Astrocyte (in vitro differentiated cells and primary cell): ENCODE measurements around the gene ENHO. TPM values are rescaled to one million over a fixed set of nuclear protein-coding genes. Genes with fewer than 3 reads are reported as not detected.
A peak's percentile ranks its signal among the peaks of the same experiment; 100 is the strongest.

Source experiments
- DNase-seq: peaks from one replicate; pipeline ENCODE4 v3.0.0-alpha.2; 2010; ENCODE audit warnings: low read depth
- FAIRE-seq: peaks from 2 replicates; lab custom pipeline; 2011; peaks lifted over from hg19 to GRCh38; lab: Jason Lieb, UNC
- H2AFZ ChIP-seq: 2 replicates; pipeline ENCODE4 v1.6.0; 2012; ENCODE audit warnings: low read depth, low read length, inconsistent platforms
- H3K27ac ChIP-seq: 2 replicates; pipeline ENCODE4 v1.5.1; 2011; ENCODE audit warnings: low read depth, low read length, inconsistent platforms
- H3K27me3 ChIP-seq: 2 replicates; pipeline ENCODE4 v1.6.0; 2011; ENCODE audit warnings: low read length, inconsistent platforms; ENCODE audit not compliant: insufficient read depth
- H3K36me3 ChIP-seq: 2 replicates; pipeline ENCODE4 v1.5.1; 2011; ENCODE audit warnings: low read length, inconsistent platforms; ENCODE audit not compliant: insufficient read depth
- H3K4me1 ChIP-seq: 2 replicates; pipeline ENCODE4 v1.5.1; 2011; ENCODE audit warnings: low read length, inconsistent platforms; ENCODE audit not compliant: insufficient read depth
- H3K4me2 ChIP-seq: 2 replicates; pipeline ENCODE4 v1.6.0; 2012; ENCODE audit warnings: low read length, inconsistent platforms
- H3K4me3 ChIP-seq: 2 replicates; pipeline ENCODE4 v1.5.1; 2011; ENCODE audit warnings: low read depth, mild to moderate bottlenecking, low read length, inconsistent platforms; ENCODE audit not compliant: insufficient read depth
- H3K79me2 ChIP-seq: 2 replicates; pipeline ENCODE4 v1.6.0; 2012; ENCODE audit warnings: mild to moderate bottlenecking, low read length, inconsistent platforms; ENCODE audit not compliant: insufficient read depth
- H3K9ac ChIP-seq: 2 replicates; pipeline ENCODE4 v1.6.0; 2012; ENCODE audit warnings: mild to moderate bottlenecking, low read length, inconsistent platforms
- H3K9me3 ChIP-seq: 2 replicates; pipeline ENCODE4 v1.5.1; 2012; ENCODE audit warnings: low read depth, mild to moderate bottlenecking, low read length, inconsistent platforms; ENCODE audit not compliant: insufficient read depth
- H4K20me1 ChIP-seq: 2 replicates; pipeline ENCODE4 v1.6.0; 2012; ENCODE audit warnings: low read length, inconsistent platforms; ENCODE audit not compliant: insufficient read depth
- H3K27ac Mint-ChIP-seq: one replicate; pipeline ENCODE4 v1.8.0; 2021; ENCODE audit warnings: mild to moderate bottlenecking, mixed read lengths; ENCODE audit not compliant: unreplicated experiment
- H3K27me3 Mint-ChIP-seq: one replicate; pipeline ENCODE4 v1.8.0; 2021; ENCODE audit warnings: low read depth, mixed read lengths; ENCODE audit not compliant: unreplicated experiment
- H3K36me3 Mint-ChIP-seq: one replicate; pipeline ENCODE4 v1.8.0; 2021; ENCODE audit warnings: low read depth, mixed read lengths; ENCODE audit not compliant: unreplicated experiment
- H3K4me1 Mint-ChIP-seq: one replicate; pipeline ENCODE4 v1.8.0; 2021; ENCODE audit warnings: low read depth, mixed read lengths; ENCODE audit not compliant: unreplicated experiment
- H3K4me3 Mint-ChIP-seq: one replicate; pipeline ENCODE4 v1.8.0; 2021; ENCODE audit warnings: mild to moderate bottlenecking, moderate library complexity, mixed read lengths; ENCODE audit not compliant: unreplicated experiment
- H3K9me3 Mint-ChIP-seq: one replicate; pipeline ENCODE4 v1.8.0; 2021; ENCODE audit warnings: mild to moderate bottlenecking, mixed read lengths; ENCODE audit not compliant: unreplicated experiment
- EZH2 ChIP-seq: IDR thresholded peaks from 2 replicates; pipeline ENCODE4 v1.6.1; 2012; ENCODE audit warnings: mild to moderate bottlenecking, low read length, inconsistent platforms; ENCODE audit not compliant: insufficient read depth
- total RNA-seq: library from RNA; stranded (reverse); gene quantifications from 2 replicates; pipeline ENCODE4 v1.2.1, GENCODE V29; 2021
- TF ChIP-seq, protein P1 (sequence below): IDR thresholded peaks from 2 replicates; pipeline ENCODE4 v1.5.1; 2011; ENCODE audit warnings: low read depth, mild to moderate bottlenecking, inconsistent platforms, low read length, moderate library complexity; ENCODE audit not compliant: insufficient read depth

The ENHO gene
- total RNA-seq, 1 donor from 2014 or later: 1.1 TPM

DNA sequence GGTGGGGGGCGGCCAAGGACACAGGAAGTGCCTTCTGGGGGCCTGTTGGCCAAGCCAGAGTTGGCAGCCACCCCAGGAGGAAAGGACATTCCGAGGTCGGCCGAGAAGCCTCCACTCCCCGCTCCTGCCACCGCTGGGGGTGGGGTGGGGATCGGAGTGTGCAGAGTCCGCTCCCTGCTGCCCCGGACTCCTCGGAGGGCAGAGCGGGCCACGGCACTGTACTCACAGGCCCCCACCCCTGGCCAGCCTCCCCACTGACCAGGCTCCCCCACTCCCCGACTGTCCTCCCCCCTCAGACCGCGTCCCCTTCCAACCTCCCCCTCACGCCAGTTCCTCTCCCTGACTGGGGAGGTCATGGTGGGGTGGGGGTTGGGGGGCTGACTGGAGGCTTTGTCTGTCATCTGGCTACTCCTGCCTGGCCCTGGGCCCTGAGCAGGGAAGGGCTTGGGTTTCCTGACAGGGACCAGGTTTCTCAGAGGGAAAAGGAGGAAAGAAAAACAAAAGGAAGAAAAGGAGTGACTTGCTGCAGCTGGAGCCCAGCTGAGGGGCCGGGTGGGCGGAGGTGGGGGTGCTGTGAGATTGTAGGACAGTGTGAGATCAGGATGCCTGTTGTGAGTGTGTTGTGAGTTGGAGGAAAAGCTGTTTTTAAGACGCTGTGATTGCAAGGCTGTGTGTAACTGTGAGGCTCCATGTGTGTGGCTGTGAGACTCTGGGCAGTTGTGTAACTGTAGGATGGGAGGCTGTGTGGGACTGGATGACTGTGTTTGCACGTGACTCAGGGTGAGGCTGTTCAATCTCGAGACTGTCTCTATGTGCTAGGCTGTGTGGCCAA is 37.0 kb upstream of the ENHO start:
- Mint-ChIP-seq H3K27me3 (peaks cover 25% of the 10 kb centered on the region), H3K4me1 (peaks cover 22% of the 10 kb centered on the region), H3K27ac (peak overlapping the region; percentile 7), H3K36me3 (peaks cover 18% of the 10 kb centered on the region), H3K9me3 (peaks cover 5% of the 10 kb centered on the region), H3K4me3 (peak overlapping the region; percentile 1)
- peak overlapping the region; percentile 38 for H3K9ac ChIP-seq
- H3K4me1 ChIP-seq: peaks cover 8% of the 10 kb centered on the region
- peak; percentile 40 for DNase-seq
- H3K4me3 ChIP-seq: no peak overlapping the region
- H3K27ac ChIP-seq: no peak overlapping the region
- H3K36me3 ChIP-seq: no peaks in the 10 kb centered on the region
- peak overlapping the region; percentile 64 for H2AFZ ChIP-seq
- no peaks in the 10 kb centered on the region for H3K79me2 ChIP-seq
- peak overlapping the region; percentile 76 for H3K4me2 ChIP-seq
- no peak for FAIRE-seq
- no peaks in the 10 kb centered on the region for H3K9me3 ChIP-seq
- peaks cover 4% of the 10 kb centered on the region for H3K27me3 ChIP-seq
- no peaks in the 10 kb centered on the region for H4K20me1 ChIP-seq
- no peak for TF ChIP-seq EZH2
- TF ChIP-seq, protein P1, sequence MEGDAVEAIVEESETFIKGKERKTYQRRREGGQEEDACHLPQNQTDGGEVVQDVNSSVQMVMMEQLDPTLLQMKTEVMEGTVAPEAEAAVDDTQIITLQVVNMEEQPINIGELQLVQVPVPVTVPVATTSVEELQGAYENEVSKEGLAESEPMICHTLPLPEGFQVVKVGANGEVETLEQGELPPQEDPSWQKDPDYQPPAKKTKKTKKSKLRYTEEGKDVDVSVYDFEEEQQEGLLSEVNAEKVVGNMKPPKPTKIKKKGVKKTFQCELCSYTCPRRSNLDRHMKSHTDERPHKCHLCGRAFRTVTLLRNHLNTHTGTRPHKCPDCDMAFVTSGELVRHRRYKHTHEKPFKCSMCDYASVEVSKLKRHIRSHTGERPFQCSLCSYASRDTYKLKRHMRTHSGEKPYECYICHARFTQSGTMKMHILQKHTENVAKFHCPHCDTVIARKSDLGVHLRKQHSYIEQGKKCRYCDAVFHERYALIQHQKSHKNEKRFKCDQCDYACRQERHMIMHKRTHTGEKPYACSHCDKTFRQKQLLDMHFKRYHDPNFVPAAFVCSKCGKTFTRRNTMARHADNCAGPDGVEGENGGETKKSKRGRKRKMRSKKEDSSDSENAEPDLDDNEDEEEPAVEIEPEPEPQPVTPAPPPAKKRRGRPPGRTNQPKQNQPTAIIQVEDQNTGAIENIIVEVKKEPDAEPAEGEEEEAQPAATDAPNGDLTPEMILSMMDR: no peak

DNA sequence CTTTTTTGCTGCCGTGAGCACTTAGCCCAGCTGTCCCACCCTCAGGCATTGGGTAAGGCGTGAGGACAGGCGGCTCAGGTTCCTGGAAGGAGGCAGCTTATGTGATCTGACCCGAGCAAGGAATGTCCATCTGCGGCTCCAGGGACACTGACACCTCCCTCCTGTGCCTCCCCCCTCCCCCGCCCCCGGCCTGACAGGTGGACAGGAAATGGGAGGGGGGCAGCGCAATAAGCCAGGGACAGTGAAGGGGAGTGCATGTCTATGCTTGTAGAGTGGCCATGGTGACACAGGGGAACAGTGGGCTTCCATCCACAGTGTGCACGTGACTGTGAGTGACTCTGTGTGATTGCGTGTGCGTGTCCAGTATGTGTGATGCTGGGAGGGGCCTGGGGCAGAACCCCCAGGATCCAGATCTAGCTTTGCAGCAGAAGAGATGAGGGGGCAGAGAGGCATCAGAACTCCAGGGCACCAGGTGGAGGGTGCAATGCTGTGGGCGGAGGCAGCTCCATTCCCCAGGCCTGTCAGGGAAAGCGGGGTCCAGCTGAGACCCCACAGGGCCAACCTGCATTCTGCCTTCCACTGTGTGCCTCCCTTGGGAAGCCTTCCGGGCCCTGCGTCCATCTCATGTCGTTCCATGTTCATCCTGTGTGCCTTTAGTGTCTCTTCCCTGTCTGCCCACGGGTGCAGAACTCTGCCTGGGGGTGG is 36.3 kb upstream of the ENHO start:
- Mint-ChIP-seq H3K27ac (no peak overlapping the region), H3K4me3 (peak overlapping the region; percentile 14), H3K27me3 (peaks cover 29% of the 10 kb centered on the region), H3K9me3 (peaks cover 4% of the 10 kb centered on the region), H3K36me3 (peaks cover 20% of the 10 kb centered on the region), H3K4me1 (peaks cover 26% of the 10 kb centered on the region)
- Histone ChIP-seq H3K79me2 (no peaks in the 10 kb centered on the region), H3K4me2 (peak overlapping the region; percentile 76), H4K20me1 (no peaks in the 10 kb centered on the region), H3K4me1 (peaks cover 8% of the 10 kb centered on the region), H3K9ac (no peak overlapping the region), H3K36me3 (no peaks in the 10 kb centered on the region), H3K4me3 (no peak overlapping the region), H2AFZ (no peak overlapping the region), H3K9me3 (no peaks in the 10 kb centered on the region), H3K27ac (no peak overlapping the region), H3K27me3 (peaks cover 4% of the 10 kb centered on the region)
- DNase-seq (no peak), FAIRE-seq (no peak)
- TF ChIP-seq, protein P1: no peak
- no peak for TF ChIP-seq EZH2
